Spleen (tissue), 11 donors: ENCODE measurements around the gene ARHGEF7. TPM values are rescaled to one million over a fixed set of nuclear protein-coding genes. Genes with fewer than 3 reads are reported as not detected.

Experiments
- DNase-seq: peaks from one replicate; pipeline ENCODE4 v3.0.0-alpha.2; 2020
- H3K27ac ChIP-seq, 8 donors: fragments of 200-600 bp; sonication (generic) in 7 of 8; 1 replicate in 4 of 8; 2 replicates in 4 of 8; pipeline versions ENCODE4 v1.5.0 to v1.8.0; 2016 to 2021; ENCODE audit warnings: inconsistent platforms in 4 of 8, mild to moderate bottlenecking in 4 of 8, moderate library complexity in 1 of 8
- H3K27me3 ChIP-seq, 7 donors: fragments of 200-600 bp; sonication (generic) in 6 of 7; replicated peaks in 1 of 7; 1 replicate in 4 of 7; 2 replicates in 3 of 7; pipeline versions ENCODE4 v1.5.0 to v1.8.0; 2016 to 2021; ENCODE audit warnings: inconsistent platforms in 3 of 7, mild to moderate bottlenecking in 1 of 7
- H3K36me3 ChIP-seq, 6 donors: fragments of 200-600 bp; sonication (generic) in 5 of 6; 1 replicate in 4 of 6; 2 replicates in 2 of 6; pipeline versions ENCODE4 v1.5.0 to v1.8.0; 2016 to 2021; ENCODE audit warnings: inconsistent platforms in 2 of 6
- H3K4me1 ChIP-seq, 6 donors: fragments of 200-600 bp; sonication (generic) in 5 of 6; 1 replicate in 3 of 6; 2 replicates in 3 of 6; pipeline versions ENCODE4 v1.5.0 to v1.8.0; 2016 to 2021; ENCODE audit warnings: inconsistent platforms in 3 of 6
- H3K4me3 ChIP-seq, 8 donors: fragments of 200-600 bp; sonication (generic) in 7 of 8; 1 replicate in 4 of 8; 2 replicates in 4 of 8; pipeline versions ENCODE4 v1.5.0 to v1.8.0; 2016 to 2021; ENCODE audit warnings: inconsistent platforms in 4 of 8, mild to moderate bottlenecking in 4 of 8, moderate library complexity in 2 of 8
- H3K9me3 ChIP-seq, 8 donors: fragments of 200-600 bp; sonication (generic) in 7 of 8; 1 replicate in 4 of 8; 2 replicates in 4 of 8; pipeline versions ENCODE4 v1.5.0 to v1.8.0; 2016 to 2021; ENCODE audit warnings: inconsistent platforms in 4 of 8
- CTCF ChIP-seq, 11 experiments: fragments of 200-600 bp in 7 of 11; fragments of 450-650 bp in 4 of 11; sonication (generic) in 4 of 11; IDR thresholded peaks in 8 of 11; conservative IDR thresholded peaks in 3 of 11; 1 replicate in 7 of 11; 2 replicates in 4 of 11; pipeline versions ENCODE4 v1.4.0 to v1.8.0; 2016 to 2021; ENCODE audit warnings: antibody characterized with exemption in 11 of 11, inconsistent platforms in 4 of 11, mild to moderate bottlenecking in 1 of 11
- POLR2A ChIP-seq, 3 donors: fragments of 450-650 bp; IDR thresholded peaks; one replicate each; pipeline ENCODE4 v1.5.1; 2017; ENCODE audit warnings: antibody characterized with exemption in 3 of 3, mild to moderate bottlenecking in 1 of 3
- POLR2AphosphoS5 ChIP-seq, 3 donors: sonication (generic); formaldehyde crosslinking; IDR thresholded peaks; one replicate each; pipeline ENCODE4 v1.5.1; 2017; ENCODE audit warnings: antibody characterized with exemption in 3 of 3
- WGBS, 5 donors: extraction: QIAGEN DNeasy Blood & Tissue Kit in 3 of 5; methylation state at CpG; one replicate each; pipeline versions ENCODE4 v1.1.5 to v1.1.7; 2013 to 2018; 5-methylcytosine and 5-hydroxymethylcytosine counted together
- intact Hi-C: fragments of 100-400 bp; cut with DNase I; formaldehyde crosslinking; loops from one replicate; pipeline ENCODE4 v1.15.0; 2023; ENCODE audit warnings: low total_unique reads
- polyA plus RNA-seq, 3 donors: library from polyadenylated mRNA; stranded (reverse); fragments of 200-250 nt; gene quantifications; one replicate each; pipeline ENCODE4 v1.2.1, GENCODE V29; 2013
- total RNA-seq, 7 donors: library from RNA; depleted of rRNA in 3 of 7; stranded (reverse); fragments of >200 nt in 3 of 7; fragmentation: NEBNext Ultra II Directional in 4 of 7; extraction: Animal tissue kit (Norgen Biotek cat#: 25700) in 4 of 7; gene quantifications; one replicate each; pipeline versions ENCODE4 v1.1.0 to v1.2.1, GENCODE V29; 2016 to 2021
- donor health status: healthy with polysubstance abuse.
- donor health status: DM: no; HTN: no; CAD: no; lungs with moderate emphysema.
- donor health status: DM: no; HTN: no; CAD: no.
- donor health status: Bipolar disorder and iron deficiency.
- donor health status: healthy.
- donor health status: DM: no; HTN: no; CAD: no.
- donor health status: DM: yes; HTN: yes; CAD: no.

Gene ARHGEF7
- total and polyA plus RNA-seq, 10 donors: 18.0 to 192 (median 114) TPM

- no peak for TF ChIP-seq CTCF (IDR thresholded peaks at IDR 0.05 in 8 of 11, conservative IDR thresholded peaks at IDR 0.05 in 3 of 11)
- TF ChIP-seq POLR2AphosphoS5 (IDR thresholded peaks at IDR 0.05): no peak
- no peak for TF ChIP-seq POLR2A (IDR thresholded peaks at IDR 0.05)
- no peak overlapping the region for H3K4me3 ChIP-seq
- no peaks in the 10 kb centered on the region for H3K4me1 ChIP-seq
- intact Hi-C loops: no loop called here
- H3K36me3 ChIP-seq: no peaks in the 10 kb centered on the region
- no peak for DNase-seq
- H3K27me3 ChIP-seq: peaks cover 0 to 23% (median 0%) of the 10 kb centered on the region in 7 donors
- 84 to 91% (median 85%) methylated on average over 7 of the region's 7 CpGs for WGBS, 5 donors
- no peak overlapping the region for H3K27ac ChIP-seq
- H3K9me3 ChIP-seq: no peaks in the 10 kb centered on the region
These were observed 30.4 kb downstream of the ARHGEF7 start for GRCh38 chr13:111145506-111145905.

GRCh38 chr13:111152844-111153243, 37.7 kb downstream of the ARHGEF7 start:
- Histone ChIP-seq H3K27ac (peak overlapping the region; percentile 92 to 98 (median 96)), H3K36me3 (no peaks in the 10 kb centered on the region), H3K9me3 (no peaks in the 10 kb centered on the region), H3K27me3 (no peaks in the 10 kb centered on the region), H3K4me3 (peak overlapping the region; percentile 56 to 93 (median 83)), H3K4me1 (peaks cover 11 to 47% (median 38%) of the 10 kb centered on the region in 6 donors)
- TF ChIP-seq POLR2A (IDR thresholded peaks at IDR 0.05) (no peak), POLR2AphosphoS5 (IDR thresholded peaks at IDR 0.05) (no peak), CTCF (IDR thresholded peaks at IDR 0.05 in 8 of 11, conservative IDR thresholded peaks at IDR 0.05 in 3 of 11) (no peak)
- DNase-seq: no peak
- intact Hi-C loops: no loop called here
- WGBS, 5 donors: 23 to 30% (median 29%) methylated on average over 11 of the region's 11 CpGs

DNA sequence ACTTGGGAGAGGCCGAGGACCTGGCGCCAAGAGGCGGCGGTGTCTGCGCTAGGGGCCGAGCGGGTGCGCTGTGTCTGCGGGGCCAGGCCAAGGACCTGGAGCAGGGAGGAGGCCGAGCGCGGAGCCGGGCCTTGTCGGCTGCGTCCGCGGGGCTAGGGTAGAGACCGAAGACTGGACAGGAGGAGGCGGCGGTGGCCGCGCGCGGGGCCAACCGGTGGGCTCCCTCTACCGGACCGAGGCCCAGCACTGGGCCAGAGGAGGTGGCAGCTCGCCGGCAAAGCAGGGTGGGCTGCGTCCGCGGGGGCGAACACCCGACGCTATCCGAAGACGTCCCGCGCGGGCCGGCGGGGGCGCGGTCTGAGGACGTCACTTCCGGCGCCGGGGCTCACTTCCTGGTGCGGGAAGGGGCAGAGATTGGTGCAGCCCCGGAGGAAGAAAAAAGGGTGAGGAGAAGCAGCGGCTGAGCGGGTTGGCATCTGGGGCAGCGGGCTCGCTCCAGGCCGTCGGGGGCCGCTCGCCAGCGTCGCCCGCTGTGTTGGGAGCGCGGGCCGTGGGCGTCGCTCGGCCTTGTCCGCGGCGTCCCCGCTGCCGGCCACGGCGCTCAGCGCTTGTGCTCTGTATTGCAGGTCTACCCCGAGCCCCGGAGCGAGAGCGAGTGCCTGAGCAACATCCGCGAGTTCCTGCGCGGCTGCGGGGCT, 38.3 kb downstream of the ARHGEF7 start:
- TF ChIP-seq CTCF (IDR thresholded peaks at IDR 0.05 in 8 of 11, conservative IDR thresholded peaks at IDR 0.05 in 3 of 11) (peak in 5 of 11 experiments; percentile 5 to 56 (median 37)), POLR2A (IDR thresholded peaks at IDR 0.05) (peak in 2 of 3 donors; percentile 61 to 82), POLR2AphosphoS5 (IDR thresholded peaks at IDR 0.05) (peak; percentile 97 to 99 (median 98))
- DNase-seq: peak; percentile 97
- H3K4me1 ChIP-seq: peaks cover 11 to 53% (median 38%) of the 10 kb centered on the region in 6 donors
- intact Hi-C loops: no loop called here
- peaks cover 0 to 1% (median 0%) of the 10 kb centered on the region in 6 donors for H3K36me3 ChIP-seq
- H3K9me3 ChIP-seq: no peaks in the 10 kb centered on the region
- WGBS, 5 donors: 0 to 1% (median 0%) methylated on average over 15 to 84 of the region's 84 CpGs
- peak overlapping the region; percentile 92 to 98 (median 96) for H3K27ac ChIP-seq
- H3K27me3 ChIP-seq: no peaks in the 10 kb centered on the region
- H3K4me3 ChIP-seq: peak overlapping the region; percentile 56 to 93 (median 83)

DNA sequence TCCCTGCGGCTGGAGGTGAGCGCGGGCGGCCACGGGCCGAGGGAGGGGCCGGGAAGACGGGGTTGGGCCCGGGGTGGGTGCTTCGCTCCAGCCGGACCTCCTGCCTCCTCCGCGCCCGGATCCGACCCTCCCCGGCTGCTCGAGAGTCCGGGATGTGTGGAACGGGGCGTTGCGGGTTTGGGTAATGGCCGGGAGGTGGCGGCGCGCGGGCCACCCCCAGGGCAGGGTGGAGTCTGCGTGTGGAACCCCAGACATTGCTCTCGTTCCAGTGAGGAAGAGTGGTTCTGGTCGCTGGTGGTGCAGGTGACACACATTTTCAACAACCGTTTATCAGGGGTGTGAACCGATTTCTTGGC, 38.8 kb downstream of the ARHGEF7 start:
- Histone ChIP-seq H3K9me3 (no peaks in the 10 kb centered on the region), H3K4me3 (peak overlapping the region; percentile 56 to 93 (median 83)), H3K27ac (peak overlapping the region; percentile 92 to 98 (median 96)), H3K27me3 (no peaks in the 10 kb centered on the region), H3K36me3 (peaks cover 0 to 7% (median 0%) of the 10 kb centered on the region in 6 donors), H3K4me1 (peaks cover 11 to 58% (median 38%) of the 10 kb centered on the region in 6 donors)
- WGBS, 5 donors: 0 to 1% (median 1%) methylated on average over 7 to 31 of the region's 31 CpGs
- TF ChIP-seq POLR2AphosphoS5 (IDR thresholded peaks at IDR 0.05): no peak
- TF ChIP-seq CTCF (IDR thresholded peaks at IDR 0.05 in 8 of 11, conservative IDR thresholded peaks at IDR 0.05 in 3 of 11): peak in 6 of 11 experiments; percentile 24 to 44 (median 34)
- intact Hi-C loops: no loop called here
- no peak for DNase-seq
